Stimulated activated CD4-positive, alpha-beta T cell treated with anti-CD3 and anti-CD28 coated beads, TNF-alpha, amount 100 ng/mL, for 1 hour (primary cell): ENCODE data around the gene PCDH1.
"Not testable (repeated sequence)": the region's sequence is repeated elsewhere in the genome, so short reads cannot be mapped to it uniquely, and the experiment has no call there.

Source experiments
- DNase-seq, 3 donors: peaks; one replicate each; pipeline ENCODE4 v3.0.0-alpha.2; 2020; ENCODE audit warnings: low read depth in 3 of 3, low spot score in 1 of 3

The PCDH1 gene

GRCh38 chr5:141878186-141878710 lies at the start of gene PCDH1:
PCDH1 (minus strand) TSS chr5:141878410; CDS start chr5:141878262, 148 bp downstream.
- no peak for DNase-seq

- DNase-seq = no peak
Observed at GRCh38 chr5:141926434-141926833, 48.2 kb upstream of the PCDH1 start.

DNA sequence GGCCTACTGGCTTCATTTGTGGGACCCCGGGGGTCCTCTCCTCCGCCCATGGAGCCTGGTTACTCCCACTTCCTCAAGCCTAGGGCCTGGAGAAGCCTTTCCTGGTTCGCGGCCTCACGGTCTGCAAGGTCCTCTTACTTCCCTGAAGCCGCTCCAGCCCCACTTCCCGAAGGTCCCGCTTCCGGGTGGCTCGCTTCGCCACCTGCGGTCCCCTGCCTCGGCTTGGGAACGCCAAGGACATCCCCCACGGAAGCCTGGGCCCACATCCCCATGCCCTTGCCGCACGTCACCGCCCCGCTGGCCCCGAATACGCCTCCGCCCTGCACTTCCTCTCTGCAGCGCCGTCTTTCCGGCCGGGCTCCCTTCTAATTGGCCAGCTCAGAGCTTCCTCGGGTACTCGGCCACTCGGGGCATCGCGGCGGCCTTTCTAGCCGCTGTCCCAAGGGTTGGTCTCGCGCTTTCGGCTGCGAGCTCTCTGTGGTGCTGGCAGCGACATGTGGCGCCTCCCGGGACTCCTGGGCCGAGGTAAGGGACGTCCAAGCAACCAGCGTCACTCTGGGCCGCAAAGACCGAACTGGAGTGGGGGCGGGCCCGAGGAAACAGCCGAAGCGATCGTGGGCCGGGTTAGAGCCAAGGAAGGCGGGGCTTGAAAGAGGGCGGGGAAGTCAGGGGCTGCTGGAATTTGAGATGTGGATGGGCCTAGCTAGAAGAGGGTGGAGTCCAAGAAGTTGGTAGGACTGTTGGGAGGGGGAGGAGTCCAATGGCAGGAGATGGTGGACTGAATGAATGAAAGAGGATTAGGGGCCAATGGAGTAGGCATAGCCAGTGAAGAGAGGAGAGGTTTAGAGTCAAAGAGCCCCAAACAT lies 45.5 kb upstream of the PCDH1 start, which contains the start of gene DELE1:
Gene DELE1, plus strand, starts transcription at position 424 of the 866 bp plus-strand sequence. Its CDS starts 71 bp downstream, at position 495.
- DNase-seq = peak; percentile 68 to 93 (median 71)

GRCh38 chr5:141922827-141923447 lies 44.7 kb upstream of the PCDH1 start:
- DNase-seq = not testable (repeated sequence)

GRCh38 chr5:141920771-141921170 lies 42.6 kb upstream of the PCDH1 start:
- no peak for DNase-seq

DNA sequence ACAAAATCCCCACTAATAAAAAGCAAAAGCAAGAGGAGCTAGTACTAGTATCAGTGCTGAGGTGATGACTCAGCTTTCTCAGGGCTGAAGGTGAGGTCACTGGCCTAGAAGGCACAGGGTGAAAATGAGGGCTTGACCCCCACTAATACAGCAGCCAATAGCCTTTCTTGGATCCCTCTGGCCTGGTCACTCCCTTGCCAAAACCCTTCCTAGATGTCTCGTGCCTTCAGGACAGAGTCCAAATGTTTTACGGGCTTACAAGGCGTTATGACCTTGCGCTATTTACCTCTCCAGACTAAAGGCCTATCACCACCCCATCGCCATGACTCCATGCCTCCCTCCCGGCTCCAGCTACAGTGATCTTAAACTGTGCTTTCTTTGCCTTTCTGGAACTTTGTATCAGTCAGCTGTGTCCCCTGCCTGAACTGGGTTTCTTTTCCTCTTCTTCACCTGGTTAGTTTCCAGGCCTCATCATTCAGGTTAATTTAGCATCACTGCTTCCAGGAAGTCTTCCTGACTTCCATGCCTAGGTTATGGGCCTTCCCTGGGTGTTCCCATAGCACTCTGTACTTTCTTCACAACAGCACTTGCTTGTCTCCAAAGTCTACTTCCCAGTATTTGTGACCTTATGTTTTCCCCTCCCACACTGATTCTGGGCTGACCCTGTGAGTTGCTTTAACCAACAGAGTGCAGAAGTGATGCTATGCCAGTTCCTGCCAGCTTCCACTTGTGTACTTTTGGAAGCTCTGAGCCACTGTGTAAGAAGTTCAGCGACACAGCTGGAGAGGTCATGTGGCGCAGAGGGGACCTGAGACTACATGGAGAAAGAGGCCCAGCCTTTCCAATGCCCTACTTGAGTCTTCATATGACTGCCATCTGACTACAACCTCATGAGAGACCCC lies 41.3 kb upstream of the PCDH1 start:
- no peak for DNase-seq

DNA sequence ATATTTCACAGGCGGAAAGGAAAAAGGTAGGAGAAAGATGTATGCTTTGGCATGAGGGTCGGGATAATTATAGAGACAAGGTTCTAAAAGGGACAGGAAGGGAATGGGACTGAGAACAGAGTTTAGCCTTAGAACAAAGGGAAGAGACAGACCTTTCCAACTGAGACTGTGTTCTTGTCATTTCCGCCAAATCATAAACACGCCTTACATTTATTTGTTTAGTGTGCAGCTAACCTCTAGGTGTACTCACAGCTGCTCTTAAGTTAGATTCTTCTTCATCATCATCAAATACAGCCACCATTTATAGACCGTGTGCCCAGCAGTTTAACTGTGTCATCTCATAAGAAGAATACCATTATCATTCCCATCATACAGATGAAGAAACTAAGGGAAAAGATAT lies 39.5 kb upstream of the PCDH1 start:
- no peak for DNase-seq

- DNase-seq = no peak
Observed at GRCh38 chr5:141916522-141916921, 38.3 kb upstream of the PCDH1 start.

DNA sequence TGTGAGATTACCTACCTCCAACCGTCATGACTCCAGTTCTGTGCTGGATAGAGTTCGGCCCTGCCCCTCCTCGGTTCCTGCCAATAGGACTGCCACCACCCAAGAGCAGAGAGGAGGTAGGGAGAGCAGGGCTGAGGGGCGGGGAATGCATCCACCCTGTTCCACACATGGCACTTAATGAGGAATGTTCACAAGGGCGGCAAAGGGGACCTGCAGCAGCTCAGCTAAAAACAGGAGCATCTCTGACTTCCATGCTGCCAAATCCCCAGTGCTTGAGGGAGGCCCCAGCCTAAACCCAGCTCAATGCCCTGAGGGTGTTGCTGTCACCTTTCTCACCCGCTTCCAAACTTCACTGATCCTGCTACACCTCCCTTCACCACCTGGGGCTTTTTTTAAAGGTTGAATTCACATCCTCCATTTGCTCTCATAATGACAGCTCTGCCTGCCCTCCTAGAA lies 37.7 kb upstream of the PCDH1 start:
- no peak for DNase-seq

DNA sequence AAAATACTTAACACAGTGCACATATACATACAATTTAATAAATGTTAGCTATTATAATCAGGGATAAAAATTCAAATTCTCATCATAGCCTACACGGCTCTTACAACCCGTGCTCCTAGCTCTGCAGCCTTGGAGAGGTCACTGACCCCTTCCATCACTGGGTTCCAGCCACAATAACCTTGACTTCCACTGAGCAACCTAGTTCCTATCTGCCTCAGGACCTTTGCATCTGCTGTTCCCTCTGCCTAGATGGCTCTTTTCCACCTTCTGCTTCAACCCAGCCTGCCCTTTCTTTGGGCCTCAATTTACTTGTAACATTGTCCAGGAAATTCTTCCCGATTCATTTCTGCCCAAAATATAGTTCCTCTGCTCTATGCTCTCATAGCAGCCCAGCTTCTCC lies 36.6 kb upstream of the PCDH1 start:
- no peak for DNase-seq

- no peak for DNase-seq
Observed at GRCh38 chr5:141914199-141914743, 36.1 kb upstream of the PCDH1 start.

- no peak for DNase-seq
Observed at GRCh38 chr5:141913560-141914198, 35.5 kb upstream of the PCDH1 start.

GRCh38 chr5:141910271-141910673 lies 32.1 kb upstream of the PCDH1 start:
- no peak for DNase-seq

DNA sequence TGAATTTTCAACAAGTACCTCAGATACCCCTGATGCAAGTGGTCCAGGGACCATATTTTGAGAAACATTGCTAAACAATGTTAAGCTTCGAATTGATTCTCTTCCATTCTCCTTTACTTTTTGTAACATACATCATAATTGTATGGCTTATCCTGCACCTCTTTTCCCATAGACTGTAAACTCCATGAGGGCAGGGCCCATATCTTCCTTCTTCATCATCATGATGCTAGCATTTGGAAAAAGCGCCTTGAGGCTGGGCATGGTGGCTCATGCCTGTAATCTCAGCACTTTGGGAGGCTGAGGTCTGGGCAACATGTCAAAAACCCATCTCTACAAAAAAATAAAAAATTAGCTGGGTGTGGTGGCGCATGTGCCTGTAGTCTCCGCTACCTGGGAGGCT lies 31.0 kb upstream of the PCDH1 start:
- no peak for DNase-seq

DNA sequence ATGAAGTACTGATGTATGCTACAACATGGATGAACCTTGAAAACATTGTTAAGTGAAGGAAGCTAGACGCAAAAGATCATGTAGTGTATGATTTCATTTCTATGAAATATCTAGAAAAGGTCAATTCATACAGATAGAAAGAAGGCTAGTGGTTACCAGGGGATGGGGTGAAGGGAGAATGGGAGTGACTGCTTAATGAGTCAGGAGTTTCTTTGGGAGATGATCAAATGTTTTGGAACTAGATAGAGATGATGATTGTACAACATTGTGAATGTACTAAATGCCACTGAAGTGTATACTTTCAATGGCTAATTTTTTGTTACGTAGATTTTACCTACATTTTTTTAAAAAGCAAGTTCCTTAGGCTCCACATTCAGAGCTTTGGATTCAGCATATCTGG lies 30.6 kb upstream of the PCDH1 start:
- DNase-seq = no peak

- no peak for DNase-seq
Observed at GRCh38 chr5:141906972-141907371, 28.8 kb upstream of the PCDH1 start.

DNA sequence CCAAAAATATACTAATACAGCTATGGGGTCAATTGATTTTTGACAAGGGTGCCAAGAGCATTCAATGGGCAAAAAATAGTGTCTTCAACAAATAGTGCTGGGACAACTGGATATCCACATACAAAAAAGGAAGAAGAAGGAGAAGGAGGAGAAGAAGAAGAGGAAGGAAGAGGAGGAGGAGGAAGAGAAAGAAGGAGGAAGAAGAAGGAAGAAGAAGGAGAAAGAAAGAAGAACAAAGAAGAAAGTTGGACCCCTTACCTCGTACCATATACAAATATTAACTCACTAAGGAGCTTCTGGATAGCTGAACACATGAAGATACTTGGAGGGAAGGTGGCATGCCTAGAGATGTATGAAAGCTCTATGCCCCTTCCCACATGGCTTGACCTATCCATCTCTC lies 28.3 kb upstream of the PCDH1 start:
- no peak for DNase-seq

- DNase-seq = no peak
Observed at GRCh38 chr5:141904551-141904950, 26.3 kb upstream of the PCDH1 start.

GRCh38 chr5:141903261-141903660 lies 25.1 kb upstream of the PCDH1 start:
- DNase-seq = no peak
